ENCODE data around the gene ANKH. TPM values are rescaled to one million over a fixed set of nuclear protein-coding genes. Genes with fewer than 3 reads are reported as not detected.
"Not testable (repeated sequence)": the region's sequence is repeated elsewhere in the genome, so short reads cannot be mapped to it uniquely, and the experiment has no call there.

Gene ANKH
- polyA plus RNA-seq, 4 donors, result 12.3 to 21.0 (median 13.9) TPM

- DNase-seq (ENCODE audit: low read depth in 4 of 4, low spot score in 3 of 4), result no peak
Measured at GRCh38 chr5:14859150-14859549, 12.4 kb downstream of the ANKH start.

GRCh38 chr5:14855366-14855765 is 16.2 kb downstream of the ANKH start:
- no peak for DNase-seq (ENCODE audit: low read depth in 4 of 4, low spot score in 3 of 4)

GRCh38 chr5:14854799-14855198 is 16.8 kb downstream of the ANKH start:
- no peak for DNase-seq (ENCODE audit: low read depth in 4 of 4, low spot score in 3 of 4)

- DNase-seq (ENCODE audit: low read depth in 4 of 4, low spot score in 3 of 4), result no peak
Measured at GRCh38 chr5:14853685-14854084, 17.9 kb downstream of the ANKH start.

- DNase-seq (ENCODE audit: low read depth in 4 of 4, low spot score in 3 of 4), result no peak
Measured at GRCh38 chr5:14852779-14853178, 18.8 kb downstream of the ANKH start.

GRCh38 chr5:14851999-14852526 is 19.5 kb downstream of the ANKH start:
- no peak for DNase-seq (ENCODE audit: low read depth in 4 of 4, low spot score in 3 of 4)

GRCh38 chr5:14851597-14851996 is 20.0 kb downstream of the ANKH start:
- DNase-seq (ENCODE audit: low read depth in 4 of 4, low spot score in 3 of 4), result no peak

GRCh38 chr5:14851050-14851419 is 20.5 kb downstream of the ANKH start:
- DNase-seq (ENCODE audit: low read depth in 4 of 4, low spot score in 3 of 4), result no peak

- DNase-seq (ENCODE audit: low read depth in 4 of 4, low spot score in 3 of 4), result no peak
Measured at GRCh38 chr5:14850419-14851049, 21.0 kb downstream of the ANKH start.

- no peak for DNase-seq (ENCODE audit: low read depth in 4 of 4, low spot score in 3 of 4)
Measured at GRCh38 chr5:14849516-14850294, 21.9 kb downstream of the ANKH start.

GRCh38 chr5:14848942-14849341 is 22.6 kb downstream of the ANKH start:
- not testable (repeated sequence) for DNase-seq (ENCODE audit: low read depth in 4 of 4, low spot score in 3 of 4)

- no peak for DNase-seq (ENCODE audit: low read depth in 4 of 4, low spot score in 3 of 4)
Measured at GRCh38 chr5:14848385-14848784, 23.2 kb downstream of the ANKH start.

- no peak for DNase-seq (ENCODE audit: low read depth in 4 of 4, low spot score in 3 of 4)
Measured at GRCh38 chr5:14847471-14847870, 24.1 kb downstream of the ANKH start.

GRCh38 chr5:14842117-14842516 is 29.5 kb downstream of the ANKH start:
- DNase-seq (ENCODE audit: low read depth in 4 of 4, low spot score in 3 of 4), result no peak

- DNase-seq (ENCODE audit: low read depth in 4 of 4, low spot score in 3 of 4), result no peak
Measured at GRCh38 chr5:14840624-14841023, 31.0 kb downstream of the ANKH start.

- no peak for DNase-seq (ENCODE audit: low read depth in 4 of 4, low spot score in 3 of 4)
Measured at GRCh38 chr5:14838396-14839319, 32.9 kb downstream of the ANKH start.

GRCh38 chr5:14837423-14838122 is 34.0 kb downstream of the ANKH start:
- not testable (repeated sequence) for DNase-seq (ENCODE audit: low read depth in 4 of 4, low spot score in 3 of 4)

- DNase-seq (ENCODE audit: low read depth in 4 of 4, low spot score in 3 of 4), result no peak
Measured at GRCh38 chr5:14834584-14835550, 36.7 kb downstream of the ANKH start.

- DNase-seq (ENCODE audit: low read depth in 4 of 4, low spot score in 3 of 4), result no peak
Measured at GRCh38 chr5:14834062-14834461, 37.5 kb downstream of the ANKH start.
